ENCODE measurements around the gene KMT2A.

Gene KMT2A

GRCh38 chr11:118488480-118489109 is 52.3 kb downstream of the KMT2A start:
- peak; percentile 77 for DNase-seq

GRCh38 chr11:118491041-118491440 is 54.7 kb downstream of the KMT2A start:
- DNase-seq = no peak

GRCh38 chr11:118497831-118498230 is 61.5 kb downstream of the KMT2A start:
- DNase-seq = no peak

- DNase-seq = no peak
Observed at GRCh38 chr11:118503216-118503615, 66.9 kb downstream of the KMT2A start.

- DNase-seq = no peak
Observed at GRCh38 chr11:118511601-118512000, 75.3 kb downstream of the KMT2A start.

GRCh38 chr11:118514103-118514502 is 77.8 kb downstream of the KMT2A start:
- no peak for DNase-seq

GRCh38 chr11:118519549-118519948 is 83.3 kb downstream of the KMT2A start:
- DNase-seq = no peak

- DNase-seq = no peak
Observed at GRCh38 chr11:118521892-118522311, 85.6 kb downstream of the KMT2A start.

- no peak for DNase-seq
Observed at GRCh38 chr11:118522571-118523072, 86.3 kb downstream of the KMT2A start.

- no peak for DNase-seq
Observed at GRCh38 chr11:118524356-118524755, 88.1 kb downstream of the KMT2A start.

GRCh38 chr11:118524757-118525470 is 88.6 kb downstream of the KMT2A start:
- DNase-seq = no peak

- DNase-seq = no peak
Observed at GRCh38 chr11:118526688-118527087, 90.4 kb downstream of the KMT2A start.

GRCh38 chr11:118527109-118527508 is 90.8 kb downstream of the KMT2A start, which contains the start of gene TTC36:
TSS of gene TTC36 (plus strand) at chr11:118527474. CDS start at chr11:118527495, 21 bp downstream.
- no peak for DNase-seq

GRCh38 chr11:118528511-118528910 is 92.2 kb downstream of the KMT2A start:
- DNase-seq = no peak

- no peak for DNase-seq
Observed at GRCh38 chr11:118529584-118530175, 93.4 kb downstream of the KMT2A start.

- no peak for DNase-seq
Observed at GRCh38 chr11:118530180-118530682, 93.9 kb downstream of the KMT2A start.

- DNase-seq = peak; percentile 69 to 70
Observed at GRCh38 chr11:118530683-118531596, 94.6 kb downstream of the KMT2A start, which contains the start of gene TMEM25. TSS of gene TMEM25 (plus strand) at chr11:118531192. CDS start at chr11:118531802, 610 bp downstream.

GRCh38 chr11:118531597-118532084 is 95.3 kb downstream of the KMT2A start:
- no peak for DNase-seq

- no peak for DNase-seq
Observed at GRCh38 chr11:118532091-118532490, 95.8 kb downstream of the KMT2A start.

- DNase-seq = no peak
Observed at GRCh38 chr11:118532852-118533768, 96.8 kb downstream of the KMT2A start.

All from activated CD4-positive, alpha-beta T cell treated with anti-CD3 and anti-CD28 coated beads, Interleukin-2, amount 50 U/mL, for 4 hours (primary cell).